GDM1 (cell line): ENCODE results near the gene SLC25A5.
"Not testable (repeated sequence)": the region's sequence is repeated elsewhere in the genome, so short reads cannot be mapped to it uniquely, and the experiment has no call there.

Experiments used
- DNase-seq: peaks from one replicate; lab custom pipeline; 2025; lab: John Stamatoyannopoulos, UW

Gene SLC25A5

DNA sequence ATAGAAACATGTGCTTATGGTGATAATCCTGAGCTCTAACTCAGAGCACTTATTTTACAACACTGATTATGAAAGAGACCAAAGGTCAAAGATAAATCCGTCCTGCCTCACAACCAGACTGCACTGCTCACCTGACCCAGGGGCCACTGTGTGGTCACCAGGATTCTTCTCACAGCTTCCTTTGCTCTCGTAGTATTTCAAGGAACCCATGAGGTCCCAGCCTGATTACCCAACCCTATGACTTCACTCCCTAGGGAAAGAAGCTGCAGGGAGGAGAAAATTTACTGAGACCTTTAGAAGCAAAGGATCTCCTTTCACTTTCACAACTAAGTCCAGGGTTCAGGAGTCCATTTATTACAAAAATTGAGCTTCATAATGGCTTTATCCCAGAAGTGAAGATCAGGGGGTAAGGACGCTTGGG is 9.6 kb downstream of the SLC25A5 start:
- DNase-seq = no peak

DNA sequence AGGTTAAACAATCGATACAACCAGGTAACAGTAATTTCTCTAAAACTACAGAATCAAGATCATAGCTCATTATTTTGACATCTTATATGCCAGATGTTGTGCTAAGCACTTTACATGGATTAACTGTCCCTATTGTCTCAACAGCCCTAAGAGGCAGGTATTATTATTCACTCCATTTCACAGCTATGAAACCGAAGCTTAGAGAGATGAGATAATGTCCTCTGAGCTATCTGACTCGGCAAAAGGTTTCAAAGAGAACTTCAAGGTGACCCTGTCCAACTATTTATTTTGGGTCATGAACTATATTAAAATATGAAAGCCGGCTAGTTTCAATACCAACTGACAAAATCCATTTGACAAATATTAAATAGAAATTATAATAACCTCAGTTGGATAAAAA is 10.3 kb downstream of the SLC25A5 start:
- no peak for DNase-seq

GRCh38 chrX:119479845-119480244 is 11.6 kb downstream of the SLC25A5 start:
- no peak for DNase-seq

DNA sequence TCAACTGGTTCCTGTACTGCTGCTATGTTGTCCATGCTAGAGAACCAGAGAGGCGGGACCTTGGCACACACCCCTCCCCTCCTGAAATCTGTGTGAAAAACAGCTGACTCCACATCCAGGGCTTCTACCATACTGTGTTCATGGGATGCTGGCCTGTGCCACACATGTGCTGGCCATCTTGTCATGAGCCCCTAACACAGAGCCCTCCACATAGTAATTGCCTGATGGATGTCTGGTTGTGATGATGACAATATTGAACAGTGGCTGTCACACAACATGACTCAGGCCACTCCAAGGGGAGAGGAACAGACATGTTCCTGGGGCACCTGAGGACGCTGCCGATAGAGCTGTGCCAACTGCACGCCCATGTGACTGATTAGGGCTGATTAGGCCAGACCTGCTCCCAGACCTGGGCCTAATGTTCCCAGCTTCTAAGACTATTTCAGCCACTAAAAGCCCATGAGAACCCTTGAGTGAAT is 13.1 kb downstream of the SLC25A5 start:
- no peak for DNase-seq

- DNase-seq = no peak
Measured at GRCh38 chrX:119482041-119482440, 13.8 kb downstream of the SLC25A5 start.

DNA sequence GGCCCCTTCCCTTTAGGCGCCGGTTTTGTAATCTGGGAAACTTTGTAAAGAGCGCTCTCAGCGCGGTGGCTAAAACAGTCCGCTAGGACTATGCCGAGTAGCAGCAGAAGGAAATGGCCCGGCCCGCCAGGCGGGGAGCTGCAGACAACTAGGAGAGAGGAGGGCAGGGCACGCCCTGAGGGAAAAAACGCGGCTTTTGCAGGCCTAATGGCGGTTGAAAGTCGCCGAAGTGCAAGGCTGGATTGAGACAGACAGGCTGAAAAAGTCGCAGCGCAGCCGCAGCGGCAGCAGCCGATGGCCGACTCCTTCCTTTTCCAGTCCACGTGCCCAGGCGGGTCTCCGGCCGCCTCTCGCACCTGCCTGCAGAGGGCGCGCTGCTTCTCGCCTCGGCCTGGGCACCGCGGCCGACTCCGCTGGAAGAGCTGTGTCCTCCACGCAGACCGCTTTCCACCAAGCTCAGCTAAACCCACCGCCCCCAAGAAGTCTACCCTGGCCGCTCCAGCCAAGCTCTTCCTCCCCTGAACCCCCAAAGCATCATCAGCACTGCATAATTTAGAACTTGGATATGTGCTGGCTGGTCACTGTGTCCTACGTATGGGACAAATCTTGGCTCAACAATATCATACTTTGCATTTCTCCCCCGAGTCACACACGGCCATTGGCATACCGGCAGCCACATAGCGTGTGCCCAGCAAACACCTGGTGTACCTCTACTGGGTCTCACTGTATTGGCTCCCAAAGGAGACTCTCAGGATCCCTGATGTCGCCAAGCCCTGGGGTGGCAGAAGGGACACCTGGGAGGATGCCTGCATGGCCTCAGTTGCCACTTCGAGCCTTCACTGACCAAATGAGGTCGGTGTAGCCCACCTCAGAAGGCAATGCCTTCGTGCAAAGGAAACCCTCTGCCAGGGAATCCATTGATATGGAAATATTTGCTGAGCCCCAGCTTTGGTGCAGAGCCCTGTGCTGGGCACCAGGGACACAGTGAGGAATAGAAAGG is 14.5 kb downstream of the SLC25A5 start:
- DNase-seq = peak; percentile 31

GRCh38 chrX:119486745-119487144 is 18.5 kb downstream of the SLC25A5 start:
- no peak for DNase-seq

- not testable (repeated sequence) for DNase-seq
Measured at GRCh38 chrX:119487766-119488165, 19.5 kb downstream of the SLC25A5 start.

- DNase-seq = peak; percentile 9
Measured at GRCh38 chrX:119488749-119489148, 20.5 kb downstream of the SLC25A5 start.

GRCh38 chrX:119489212-119490074 is 21.2 kb downstream of the SLC25A5 start:
- no peak for DNase-seq

GRCh38 chrX:119492463-119492862 is 24.2 kb downstream of the SLC25A5 start:
- no peak for DNase-seq

- DNase-seq = not testable (repeated sequence)
Measured at GRCh38 chrX:119493851-119494495, 25.7 kb downstream of the SLC25A5 start.

- DNase-seq = no peak
Measured at GRCh38 chrX:119495734-119496726, 27.8 kb downstream of the SLC25A5 start.

DNA sequence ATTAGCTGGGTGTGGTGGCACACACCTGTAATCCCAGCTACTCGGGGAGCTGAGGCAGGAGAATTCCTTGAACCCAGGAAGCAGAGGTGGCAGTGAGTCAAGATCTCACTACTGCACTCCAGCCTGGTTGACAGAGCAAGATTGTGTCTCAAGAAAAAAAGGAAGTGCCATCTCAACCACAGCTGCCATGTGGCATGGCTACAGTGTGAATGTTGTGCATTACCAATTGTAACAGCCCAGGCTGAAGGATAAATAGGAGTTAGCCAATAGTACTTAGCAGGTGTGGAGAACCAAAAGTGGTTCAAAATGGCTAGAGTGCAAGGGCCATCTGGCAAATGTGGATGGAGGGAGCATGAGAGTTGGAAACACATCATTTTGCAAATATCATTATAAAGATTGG is 28.9 kb downstream of the SLC25A5 start:
- peak; percentile 39 for DNase-seq

DNA sequence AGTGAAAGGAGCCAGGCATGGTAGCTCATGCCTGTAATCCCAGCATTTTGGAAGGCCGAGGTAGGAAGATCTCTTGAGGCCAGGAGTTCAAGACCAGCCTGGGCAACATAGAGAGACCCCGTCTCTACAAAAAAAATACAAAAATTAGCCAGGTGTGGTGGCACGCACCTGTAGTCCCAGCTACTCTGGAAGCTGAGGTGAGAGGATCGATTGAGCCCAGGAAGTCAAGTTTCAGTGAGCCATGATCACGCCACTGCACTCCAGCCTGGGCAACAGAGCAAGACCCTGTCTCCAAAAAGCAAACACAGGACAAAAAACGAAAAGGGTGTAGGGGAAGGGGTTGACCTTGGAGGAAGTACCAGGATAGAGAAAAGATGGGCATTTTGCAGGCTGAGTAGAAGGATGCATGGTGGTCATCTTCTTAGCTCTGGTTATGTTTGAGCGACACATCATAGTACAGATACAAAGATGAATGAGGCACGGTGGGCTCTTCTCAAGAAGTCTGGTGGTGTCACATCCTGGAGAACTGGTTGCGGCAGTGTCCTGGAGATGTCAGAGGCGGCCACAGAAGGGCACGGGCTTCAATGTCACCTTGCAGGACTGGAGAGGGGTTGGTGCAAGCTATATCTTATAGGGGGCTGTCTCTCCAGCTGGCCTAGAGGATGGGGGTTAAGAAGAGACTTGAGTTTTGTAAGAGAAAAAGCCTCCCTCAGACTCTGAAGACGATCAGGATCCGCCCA is 32.0 kb downstream of the SLC25A5 start:
- no peak for DNase-seq

DNA sequence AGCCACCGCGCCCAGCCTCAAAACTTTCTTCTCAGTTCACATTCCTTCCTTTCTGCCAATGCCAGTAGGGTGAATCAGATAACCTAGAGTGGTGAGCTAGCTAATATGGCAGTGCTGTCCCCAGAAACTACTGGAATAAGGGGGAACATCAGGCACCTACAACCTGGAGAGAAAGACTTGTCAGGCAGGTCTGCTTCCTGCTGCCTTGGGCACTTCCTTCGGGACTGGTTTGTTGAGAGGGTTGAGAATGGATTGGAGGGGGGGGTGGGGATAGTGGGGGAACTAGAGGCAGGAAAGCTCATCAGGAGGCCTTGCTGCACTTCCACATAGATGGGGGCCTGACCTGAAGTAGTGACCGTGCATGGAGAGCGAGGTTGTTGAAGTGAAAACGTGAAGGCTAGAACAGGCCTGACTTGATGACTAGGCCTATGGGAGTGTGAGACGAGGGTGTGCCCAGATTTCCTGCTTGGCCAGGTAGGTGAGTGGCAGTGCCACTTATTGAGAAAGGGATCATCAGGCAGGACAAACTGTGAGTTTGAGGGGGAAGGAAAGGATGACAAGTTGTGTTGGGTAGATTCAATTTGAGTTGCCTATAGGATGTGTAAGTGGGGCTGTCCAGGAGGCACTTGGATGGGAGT is 33.4 kb downstream of the SLC25A5 start:
- no peak for DNase-seq

DNA sequence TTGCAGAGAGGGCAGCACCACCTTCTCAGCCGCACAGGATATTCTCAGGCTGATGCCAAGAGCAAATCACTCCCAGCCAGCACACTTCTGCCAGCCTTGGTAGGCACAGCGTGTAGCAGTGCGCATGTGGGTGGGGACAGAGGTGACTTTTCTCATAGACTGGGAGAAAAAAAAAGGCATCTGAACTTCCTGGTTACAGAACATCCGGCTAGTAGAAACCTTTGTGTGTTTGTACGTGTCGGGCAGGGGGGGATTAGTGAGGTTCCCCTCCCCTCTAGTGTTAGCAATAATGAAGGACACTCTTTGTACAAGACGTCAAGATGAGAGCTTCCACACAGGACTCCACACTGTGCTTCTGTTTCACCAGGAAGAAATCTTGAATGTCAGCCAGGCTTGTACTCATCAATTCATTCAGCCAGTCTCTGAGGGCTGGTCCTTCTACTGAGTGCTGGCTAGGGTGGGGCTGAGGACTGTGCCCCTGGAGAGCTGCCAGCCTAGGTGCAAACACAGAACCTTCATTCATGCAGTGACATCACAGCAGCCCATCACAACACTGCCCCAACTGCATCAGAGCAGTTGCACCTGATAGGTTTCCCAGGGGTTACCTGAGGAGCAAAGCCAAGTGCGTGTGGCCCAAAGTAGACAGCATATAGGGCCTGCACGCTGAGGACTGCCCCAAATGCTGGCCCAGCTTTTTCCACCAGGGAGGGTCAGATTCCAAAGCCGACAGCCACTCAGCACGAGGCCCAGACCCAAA is 34.7 kb downstream of the SLC25A5 start:
- DNase-seq = no peak

GRCh38 chrX:119503484-119503861 is 35.2 kb downstream of the SLC25A5 start:
- no peak for DNase-seq

DNA sequence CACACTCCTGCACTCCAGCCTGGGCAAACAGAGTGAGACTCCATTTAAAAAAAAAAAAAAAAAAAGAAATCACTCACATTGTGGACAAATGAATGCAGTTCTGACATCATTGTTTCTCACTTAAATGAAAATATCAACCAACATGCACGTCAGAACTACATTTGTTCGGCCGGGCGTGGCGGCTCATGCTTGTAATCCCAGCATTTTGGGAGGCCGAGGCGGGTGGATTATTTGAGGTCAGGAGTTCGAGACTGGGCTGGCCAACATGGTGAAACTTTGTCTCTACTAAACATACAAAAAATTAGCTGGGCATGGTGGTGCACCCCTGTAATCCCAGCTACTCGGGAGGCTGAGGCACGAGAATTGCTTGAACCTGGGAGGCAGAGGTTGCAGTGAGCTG is 36.9 kb downstream of the SLC25A5 start:
- DNase-seq = not testable (repeated sequence)
